Activated T-cell treated with anti-CD3 and anti-CD28 coated beads, Interleukin-2, amount 50 U/mL, for 1 hour (primary cell): ENCODE data around the gene TCAP.

Source experiments
- DNase-seq: peaks from one replicate; pipeline ENCODE4 v3.0.0-alpha.2; 2020

TCAP gene

DNA sequence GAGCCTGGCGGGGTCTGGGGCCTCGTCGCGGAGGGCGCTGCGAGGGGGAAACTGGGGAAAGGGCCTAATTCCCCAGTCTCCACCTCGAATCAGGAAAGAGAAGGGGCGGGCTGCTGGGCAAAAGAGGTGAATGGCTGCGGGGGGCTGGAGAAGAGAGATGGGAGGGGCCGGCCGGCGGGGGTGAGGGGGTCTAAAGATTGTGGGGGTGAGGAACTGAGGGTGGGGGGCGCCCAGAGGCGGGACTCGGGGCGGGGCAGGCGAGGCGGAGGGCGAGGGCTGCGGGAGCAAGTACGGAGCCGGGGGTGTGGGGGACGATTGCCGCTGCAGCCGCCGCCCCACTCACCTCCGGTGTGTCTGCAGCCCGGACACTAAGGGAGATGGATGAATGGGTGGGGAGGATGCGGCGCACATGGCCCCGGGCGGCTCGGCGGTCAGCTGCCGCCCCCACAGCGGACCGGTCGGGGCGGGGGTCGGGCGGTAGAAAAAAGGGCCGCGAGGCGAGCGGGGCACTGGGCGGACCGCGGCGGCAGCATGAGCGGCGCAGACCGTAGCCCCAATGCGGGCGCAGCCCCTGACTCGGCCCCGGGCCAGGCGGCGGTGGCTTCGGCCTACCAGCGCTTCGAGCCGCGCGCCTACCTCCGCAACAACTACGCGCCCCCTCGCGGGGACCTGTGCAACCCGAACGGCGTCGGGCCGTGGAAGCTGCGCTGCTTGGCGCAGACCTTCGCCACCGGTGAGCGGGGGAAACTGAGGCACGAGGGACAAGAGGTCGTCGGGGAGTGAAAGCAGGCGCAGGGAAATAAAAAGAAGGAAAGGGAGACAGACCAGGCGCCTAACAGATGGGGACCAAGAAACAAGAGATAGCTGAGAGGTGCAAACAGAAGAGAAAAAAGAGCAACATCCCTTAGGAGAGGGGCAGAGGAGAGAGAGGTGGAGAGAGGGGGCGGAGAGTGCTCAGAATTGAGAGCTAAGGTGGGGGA lies 3.1 kb downstream of the TCAP start, which contains the start of gene PNMT:
Gene PNMT (plus strand): TSS at position 509 of the 980 bp plus-strand sequence. CDS start 23 bp downstream, at position 532.
- peak; percentile 69 for DNase-seq

DNA sequence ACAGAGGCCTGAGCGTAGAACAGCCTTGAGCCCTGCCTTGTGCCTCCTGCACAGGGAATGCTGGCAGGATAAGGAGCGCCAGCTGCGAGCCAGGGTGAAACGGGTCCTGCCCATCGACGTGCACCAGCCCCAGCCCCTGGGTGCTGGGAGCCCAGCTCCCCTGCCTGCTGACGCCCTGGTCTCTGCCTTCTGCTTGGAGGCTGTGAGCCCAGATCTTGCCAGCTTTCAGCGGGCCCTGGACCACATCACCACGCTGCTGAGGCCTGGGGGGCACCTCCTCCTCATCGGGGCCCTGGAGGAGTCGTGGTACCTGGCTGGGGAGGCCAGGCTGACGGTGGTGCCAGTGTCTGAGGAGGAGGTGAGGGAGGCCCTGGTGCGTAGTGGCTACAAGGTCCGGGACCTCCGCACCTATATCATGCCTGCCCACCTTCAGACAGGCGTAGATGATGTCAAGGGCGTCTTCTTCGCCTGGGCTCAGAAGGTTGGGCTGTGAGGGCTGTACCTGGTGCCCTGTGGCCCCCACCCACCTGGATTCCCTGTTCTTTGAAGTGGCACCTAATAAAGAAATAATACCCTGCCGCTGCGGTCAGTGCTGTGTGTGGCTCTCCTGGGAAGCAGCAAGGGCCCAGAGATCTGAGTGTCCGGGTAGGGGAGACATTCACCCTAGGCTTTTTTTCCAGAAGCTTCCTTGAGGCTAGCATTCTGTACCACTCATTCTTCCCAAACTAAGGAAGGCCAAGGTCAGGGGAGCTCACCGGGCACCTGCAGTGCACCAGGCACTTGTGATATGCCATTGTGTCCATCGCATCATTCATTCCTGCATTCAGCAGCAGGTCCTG lies 5.0 kb downstream of the TCAP start:
- DNase-seq: no peak

DNA sequence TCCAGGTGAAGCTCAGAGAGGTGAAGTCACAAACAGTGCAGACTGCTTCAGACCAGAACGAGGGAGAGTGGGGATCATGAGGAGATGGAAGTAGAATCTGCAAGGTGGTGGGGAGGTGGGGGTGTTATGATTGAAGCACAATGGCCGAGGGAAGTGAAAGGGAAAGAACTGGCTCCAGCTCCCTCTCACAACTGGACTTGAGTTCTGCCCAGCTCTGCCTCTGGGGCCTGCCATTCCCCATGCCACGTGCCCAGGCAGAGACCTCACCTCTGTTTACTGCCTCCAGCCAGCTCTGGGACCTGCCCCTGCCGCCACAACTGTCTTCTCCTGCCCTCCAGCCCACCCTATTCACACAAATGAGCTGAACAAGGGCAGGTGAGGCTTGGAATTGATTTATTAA lies 5.6 kb downstream of the TCAP start:
- no peak for DNase-seq

DNA sequence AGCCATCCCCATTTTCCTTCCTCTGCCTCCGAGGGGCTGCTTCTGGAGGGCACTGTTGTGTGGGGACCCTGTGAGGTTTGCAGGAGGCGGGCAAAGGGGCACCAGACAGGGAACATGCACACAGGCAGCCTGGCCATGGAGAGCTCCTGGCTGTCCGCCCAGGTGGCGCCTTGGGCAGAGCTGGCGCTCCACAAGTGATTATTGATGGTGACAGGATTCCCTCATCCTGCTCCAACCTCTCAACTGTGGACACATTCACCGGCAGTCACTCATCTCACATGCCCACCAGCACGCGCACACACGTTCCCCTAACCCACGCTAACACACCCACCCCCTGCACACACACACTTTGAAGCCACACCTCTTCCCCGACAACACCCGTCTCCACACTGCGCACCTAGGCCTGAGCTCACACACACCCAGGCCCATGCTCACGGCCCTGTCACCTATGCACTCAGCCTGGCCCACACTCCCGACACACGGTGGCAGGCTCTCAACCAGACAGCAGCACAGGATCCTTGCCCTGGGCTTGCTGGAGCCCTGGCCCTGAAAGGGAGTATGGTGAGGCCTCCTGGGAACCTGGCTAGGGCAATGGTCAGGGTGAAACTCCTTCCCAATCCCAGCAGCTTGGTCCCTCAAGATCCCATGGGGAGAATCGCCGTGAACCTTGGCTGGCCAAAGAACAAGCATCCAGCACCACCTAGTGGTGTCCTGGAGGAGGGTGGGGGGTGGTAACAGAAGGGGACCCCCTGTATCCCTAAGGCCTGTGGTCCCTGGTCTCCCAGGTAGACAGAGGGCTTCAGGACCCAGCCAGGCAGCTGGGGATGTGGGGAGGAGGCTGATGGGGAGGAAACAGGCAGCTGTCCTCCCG lies 6.7 kb downstream of the TCAP start:
- no peak for DNase-seq

DNA sequence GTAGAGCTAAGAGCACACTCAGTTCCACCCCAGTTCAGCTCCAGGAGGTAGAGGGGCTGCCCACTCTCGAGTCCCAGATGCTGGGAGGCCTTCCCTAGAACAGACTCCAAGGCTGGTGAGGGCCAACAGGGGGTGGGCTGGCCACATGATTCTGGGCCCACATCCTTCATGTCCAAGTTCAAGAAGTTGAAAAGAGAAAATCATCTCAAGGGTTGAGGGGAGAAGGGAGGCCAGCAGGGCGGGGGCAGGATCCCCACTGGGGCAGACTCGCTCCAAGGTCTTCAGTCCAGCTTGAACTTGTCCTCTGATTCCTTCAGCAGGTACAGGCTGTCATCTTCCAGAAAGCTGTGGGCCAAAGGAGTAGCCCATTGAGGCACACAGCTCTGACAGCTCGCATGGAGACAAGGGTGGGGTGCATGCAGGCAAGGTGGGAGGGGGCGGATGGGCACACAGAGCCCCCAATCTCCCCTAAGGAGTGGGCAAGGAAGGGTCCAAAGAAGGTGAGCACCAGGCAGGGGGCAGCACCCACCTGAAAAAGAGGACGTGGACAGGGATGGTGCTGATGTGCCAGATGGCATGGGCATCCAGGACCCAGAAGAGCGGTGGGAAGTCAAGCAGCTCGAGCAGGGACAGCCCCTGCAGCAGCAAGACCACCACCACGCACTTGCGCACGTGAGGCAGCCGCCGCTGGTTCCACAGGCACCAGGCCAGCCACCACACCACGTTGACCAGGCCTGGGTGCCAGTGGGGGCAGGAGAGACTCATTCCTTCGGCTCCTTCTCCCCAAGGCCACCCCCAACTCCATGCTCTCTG lies 7.6 kb downstream of the TCAP start:
- no peak for DNase-seq

DNA sequence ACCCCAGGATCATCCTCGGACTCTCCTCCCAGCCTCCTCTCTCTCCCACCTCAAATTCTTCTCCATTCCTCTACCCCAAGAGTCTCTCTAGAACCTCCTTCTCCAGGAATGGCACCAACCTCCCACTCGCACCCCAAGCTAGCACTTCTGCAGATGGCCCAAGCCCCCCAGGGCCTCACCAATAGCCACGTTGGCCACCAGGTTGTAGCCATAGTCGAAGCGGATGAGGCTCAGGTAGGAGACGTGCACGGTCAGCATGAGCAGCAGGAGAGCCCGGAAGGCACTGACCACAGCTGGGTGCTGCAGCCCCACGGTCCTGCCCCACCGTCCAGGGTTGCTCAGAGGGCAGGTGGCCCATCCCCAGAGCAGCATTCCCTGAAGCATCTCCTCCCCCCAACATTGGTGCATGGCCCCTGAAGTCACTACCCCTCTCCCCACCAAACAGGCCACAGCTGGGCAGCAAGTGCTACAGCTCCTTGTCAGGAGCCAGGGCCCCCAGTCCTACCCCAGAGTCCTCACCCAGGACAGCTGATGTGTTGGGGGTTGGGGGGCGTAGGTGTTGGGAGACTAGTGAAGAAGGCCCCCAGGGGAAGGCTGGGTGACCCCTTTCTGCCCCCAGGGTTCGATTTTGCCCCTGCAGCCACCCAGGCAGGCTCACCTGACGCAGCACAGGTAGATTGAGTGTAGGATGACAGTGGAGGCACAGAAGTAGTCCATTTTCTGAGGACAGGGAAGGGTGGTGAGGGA lies 8.4 kb downstream of the TCAP start:
- DNase-seq: no peak

DNA sequence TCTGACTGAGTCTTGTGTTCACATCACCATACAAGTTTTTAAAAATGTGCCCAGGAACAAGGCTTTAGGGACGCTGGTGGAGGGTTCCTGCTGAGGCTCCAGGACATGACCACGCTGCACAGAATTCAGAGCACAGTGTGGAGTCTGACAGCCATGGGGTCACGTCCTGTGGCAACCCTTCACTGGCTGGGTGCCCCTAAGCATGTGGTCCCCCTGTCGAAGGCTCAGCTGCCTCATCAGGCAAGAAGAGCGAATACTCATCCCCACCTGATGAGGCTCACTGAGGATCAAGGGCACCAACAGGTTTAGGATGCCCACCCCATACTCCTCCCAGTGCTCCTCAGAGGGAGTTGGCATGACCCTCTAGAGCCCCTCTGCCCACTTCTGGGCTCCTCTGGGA lies 9.0 kb downstream of the TCAP start:
- DNase-seq: no peak

DNA sequence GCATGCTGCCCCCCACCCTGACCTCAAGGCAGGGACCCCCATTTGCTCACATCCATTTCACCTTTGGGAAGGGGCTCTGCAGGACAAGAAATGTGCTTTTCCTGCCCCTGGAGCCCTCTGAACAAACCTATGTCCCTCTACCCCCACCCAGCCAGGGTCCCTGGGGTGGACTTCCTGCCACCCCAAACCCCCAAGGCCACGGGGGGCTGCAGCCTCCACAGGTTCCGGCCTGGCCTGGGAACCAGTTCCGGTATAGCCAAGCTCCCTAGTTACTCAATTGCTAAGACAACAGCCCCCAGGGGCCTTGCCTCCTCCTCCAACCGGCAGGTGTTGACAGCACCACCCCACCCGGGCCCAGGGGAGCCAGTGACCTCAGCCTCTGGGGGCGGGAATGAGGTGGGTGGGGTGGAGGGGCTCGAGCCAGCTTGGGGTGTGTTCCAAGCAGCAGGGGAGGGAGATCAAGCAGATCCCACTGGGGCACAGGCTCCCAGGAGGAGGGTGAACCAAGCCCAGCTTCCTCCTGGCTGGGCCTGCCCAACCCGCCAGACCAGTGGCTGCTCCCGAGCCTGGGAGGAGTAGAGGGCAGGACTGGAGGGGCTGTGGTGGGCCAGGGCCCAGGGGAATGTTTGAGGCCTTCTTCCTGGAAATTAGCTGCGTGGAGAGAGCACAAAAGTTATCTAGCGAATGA lies 9.7 kb downstream of the TCAP start:
- no peak for DNase-seq

DNA sequence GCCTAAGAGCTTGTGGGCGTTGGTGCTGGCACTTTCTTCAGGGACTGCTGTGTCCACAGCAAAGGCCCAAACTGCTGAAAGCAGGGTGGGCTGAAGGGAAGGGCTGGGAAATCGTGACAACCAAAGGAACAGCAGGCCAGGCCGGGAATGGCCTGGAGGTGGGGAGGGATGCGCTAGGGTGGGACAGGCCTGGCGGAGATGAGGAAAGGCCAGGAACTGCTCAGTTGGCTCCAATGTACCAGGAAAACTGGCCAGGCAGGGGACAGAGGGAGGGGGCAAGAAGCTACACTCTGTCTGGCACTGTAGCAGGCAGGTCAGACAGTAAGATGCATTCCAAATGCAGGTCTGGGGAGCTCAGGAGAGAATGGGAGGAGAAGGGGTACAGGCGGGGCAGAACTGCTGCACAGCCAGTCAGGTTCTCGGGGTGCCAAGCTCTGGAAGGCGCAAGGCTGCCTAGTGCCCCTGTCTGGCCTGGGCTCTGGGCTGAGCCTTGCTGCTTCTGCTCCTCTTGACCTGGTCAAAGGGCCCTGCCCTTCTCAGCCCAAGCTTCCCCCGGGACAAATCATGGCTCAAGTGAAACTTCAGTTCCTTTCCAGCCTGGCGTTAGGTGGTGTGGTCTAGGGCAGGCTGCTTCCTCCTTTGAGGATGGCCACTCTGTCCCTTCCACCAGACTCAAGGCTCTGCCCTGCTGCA lies 10.4 kb downstream of the TCAP start:
- DNase-seq: no peak

DNA sequence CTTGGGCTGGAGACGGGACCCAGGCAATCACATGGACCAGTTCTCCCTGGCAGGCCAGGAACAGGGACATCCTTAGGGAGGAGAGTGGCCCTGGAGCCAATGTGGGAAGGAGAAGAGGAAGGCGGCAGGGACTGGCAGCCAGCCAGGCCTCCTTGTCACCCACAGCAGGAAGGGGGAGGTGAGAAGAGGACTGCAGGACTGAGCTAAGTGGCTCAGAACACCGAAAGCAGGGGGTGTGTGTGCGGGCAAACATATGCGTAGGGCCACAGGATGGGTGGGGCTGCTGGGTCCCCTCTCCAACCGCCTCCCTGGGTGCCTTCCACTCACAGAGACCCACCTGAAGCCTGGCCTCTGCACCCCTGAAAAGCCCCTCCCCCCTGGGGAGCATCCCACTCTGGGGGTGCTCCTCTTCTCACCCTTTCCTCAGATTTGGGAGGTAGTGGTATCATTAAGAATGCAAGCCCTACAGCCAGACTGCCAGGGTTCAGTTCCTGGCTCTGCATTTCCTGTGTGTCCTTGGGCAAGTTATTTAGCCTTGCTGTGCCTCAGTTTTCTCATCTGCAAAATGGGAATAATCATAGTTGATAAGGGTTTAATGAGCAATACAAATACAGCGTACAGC lies 11.2 kb downstream of the TCAP start:
- no peak for DNase-seq

DNA sequence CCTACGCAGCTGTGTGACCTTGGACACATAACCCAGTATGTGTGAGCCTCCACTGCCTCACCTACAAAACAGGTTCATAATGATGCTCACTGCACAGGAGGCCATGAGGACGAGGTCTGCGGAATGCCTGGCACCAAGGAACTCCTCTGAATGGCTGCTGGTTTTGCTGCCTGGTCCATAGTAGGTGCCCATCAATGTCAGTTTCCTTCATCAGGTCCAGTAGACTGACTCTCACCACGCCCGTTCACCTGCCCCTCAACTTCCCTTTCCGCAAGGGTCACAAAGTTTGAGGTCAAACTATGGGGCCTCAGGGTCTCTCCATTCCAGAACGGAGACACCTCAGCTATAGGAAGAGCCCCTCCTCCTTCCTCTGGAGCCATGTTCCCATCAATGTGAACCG lies 11.9 kb downstream of the TCAP start:
- no peak for DNase-seq

DNA sequence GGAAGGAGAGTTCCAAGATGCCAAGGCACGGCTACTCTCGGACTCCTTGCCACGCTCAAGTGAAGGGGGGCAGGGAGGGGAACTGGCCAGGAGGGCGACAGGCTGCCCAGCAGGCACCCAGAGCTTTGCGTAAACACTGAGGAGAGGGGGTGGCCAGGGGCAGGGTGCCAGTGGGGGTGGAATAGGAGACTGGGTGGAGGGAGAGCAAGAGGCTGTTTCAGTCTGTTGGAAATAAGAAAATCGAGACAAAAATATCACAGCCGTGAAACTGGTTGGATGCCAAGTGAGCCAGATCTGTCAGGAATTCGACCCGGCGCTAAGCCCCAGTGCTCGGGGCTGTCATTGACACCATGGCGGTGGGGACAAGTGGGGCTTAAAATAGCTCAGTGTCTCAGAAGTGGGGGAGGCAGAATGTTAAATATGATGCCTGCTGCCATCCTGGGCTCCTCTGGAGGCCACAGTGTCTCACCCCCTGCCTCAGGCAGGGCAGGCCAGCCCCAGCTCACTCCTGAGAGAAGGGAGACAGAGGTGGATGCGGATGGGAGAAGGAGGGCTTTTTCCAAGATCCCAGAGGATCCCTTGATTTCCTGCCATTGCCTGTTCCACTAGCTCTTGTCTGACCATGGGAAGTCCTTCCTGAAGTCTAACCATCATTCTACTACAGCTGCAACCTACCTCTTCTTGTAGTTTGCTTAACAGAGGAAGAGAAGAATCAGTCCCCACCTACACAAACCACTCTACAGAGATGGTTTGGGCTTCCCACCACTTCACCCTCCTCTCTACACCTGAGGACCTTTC lies 12.6 kb downstream of the TCAP start:
- DNase-seq: no peak

DNA sequence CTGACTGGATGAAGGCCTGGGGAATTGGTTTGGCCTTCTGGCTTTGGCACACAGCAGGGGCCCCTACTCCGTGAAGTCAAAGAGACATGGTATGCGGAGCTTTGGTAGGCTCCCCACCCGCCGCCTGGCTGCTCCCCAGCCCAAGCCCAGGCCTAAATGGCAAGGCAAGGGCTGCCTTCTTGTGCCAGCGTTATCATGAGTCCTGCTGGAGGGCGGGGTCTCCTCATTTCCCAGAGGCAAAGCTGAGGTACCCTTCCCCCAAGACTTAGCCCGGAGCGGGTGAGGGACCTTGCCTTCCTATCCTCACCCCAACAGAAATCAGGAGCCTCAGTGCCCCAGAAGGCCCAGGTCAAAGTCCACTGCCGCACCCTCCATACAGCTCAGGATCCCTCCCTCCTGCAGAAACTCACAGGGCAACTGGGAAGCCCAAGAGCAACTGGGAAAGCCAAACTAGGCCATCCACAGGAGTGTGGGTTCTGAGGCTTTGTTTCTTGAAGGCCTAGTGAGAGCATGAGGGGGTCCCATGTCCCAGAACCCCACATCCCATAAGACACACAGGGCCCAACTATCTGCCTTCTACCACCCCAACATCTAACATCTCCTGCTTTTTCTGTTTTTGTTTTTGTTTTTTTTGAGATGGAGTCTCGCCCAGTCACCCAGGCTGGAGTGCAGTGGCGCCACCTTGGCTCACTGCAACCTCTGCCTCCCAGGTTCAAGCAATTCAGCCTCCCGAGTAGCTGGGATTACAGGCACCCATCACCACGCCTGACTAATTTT lies 13.4 kb downstream of the TCAP start:
- no peak for DNase-seq

DNA sequence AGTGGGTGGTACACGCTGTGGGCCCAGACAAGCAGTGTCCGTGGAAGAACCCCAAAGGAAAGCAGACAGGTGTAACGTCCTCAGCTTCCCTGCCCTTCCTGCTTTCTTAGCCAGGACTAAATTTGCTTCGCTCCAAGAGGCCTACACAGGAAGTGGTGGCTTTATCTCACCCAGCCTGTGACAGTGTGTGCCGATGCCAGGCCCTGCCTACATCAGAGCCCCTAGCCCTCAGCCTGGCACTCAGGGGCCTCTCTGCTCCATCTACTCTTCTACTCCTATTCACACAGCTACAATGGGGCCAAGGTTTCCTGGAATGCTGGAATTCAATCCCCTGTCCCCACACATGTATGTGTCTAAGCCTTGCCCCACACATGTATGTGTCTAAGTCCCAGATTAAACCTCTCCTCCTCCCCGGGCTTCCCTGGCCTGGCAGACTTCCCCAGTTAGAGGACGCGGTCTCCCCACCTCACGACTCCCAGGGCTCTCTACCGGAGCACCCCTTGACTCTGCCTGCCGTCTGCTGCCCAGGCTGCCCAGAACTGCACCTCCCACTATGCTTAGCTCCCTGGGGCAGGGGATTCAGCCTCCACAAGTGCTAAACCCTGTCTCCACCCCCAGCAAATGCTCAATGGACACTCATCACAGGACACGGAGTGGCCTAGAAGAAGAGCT lies 14.5 kb downstream of the TCAP start:
- peak; percentile 46 for DNase-seq

DNA sequence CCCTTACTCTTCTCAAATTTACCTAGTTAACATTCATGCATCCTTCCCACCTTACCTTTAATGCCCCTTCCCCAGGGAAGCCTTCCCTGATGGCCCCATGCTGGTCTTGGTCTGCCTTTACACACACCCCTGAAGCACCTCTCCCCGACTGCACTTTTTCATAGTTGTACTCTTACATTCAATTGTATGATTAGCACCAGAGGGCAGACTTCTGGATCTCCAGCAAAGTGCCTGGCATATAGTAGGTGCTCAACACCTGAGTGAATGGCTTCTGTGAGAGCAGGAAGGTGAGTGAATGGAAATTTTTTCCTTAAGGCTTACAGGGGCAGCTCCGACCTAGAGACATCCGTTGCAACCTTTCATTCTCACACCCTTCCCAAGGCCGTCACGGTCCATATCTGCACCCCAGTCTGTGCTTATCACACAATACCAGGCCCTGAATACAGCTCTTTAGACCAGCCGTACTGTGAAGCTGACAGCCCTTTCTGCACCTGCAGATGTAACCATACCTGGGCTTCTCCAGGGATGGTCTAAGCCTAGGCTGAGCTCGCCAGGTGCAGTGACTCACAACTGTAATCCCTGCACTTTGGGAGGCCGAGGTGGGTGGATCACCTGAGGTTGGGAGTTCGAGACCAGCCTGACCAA lies 18.3 kb downstream of the TCAP start:
- DNase-seq: no peak

DNA sequence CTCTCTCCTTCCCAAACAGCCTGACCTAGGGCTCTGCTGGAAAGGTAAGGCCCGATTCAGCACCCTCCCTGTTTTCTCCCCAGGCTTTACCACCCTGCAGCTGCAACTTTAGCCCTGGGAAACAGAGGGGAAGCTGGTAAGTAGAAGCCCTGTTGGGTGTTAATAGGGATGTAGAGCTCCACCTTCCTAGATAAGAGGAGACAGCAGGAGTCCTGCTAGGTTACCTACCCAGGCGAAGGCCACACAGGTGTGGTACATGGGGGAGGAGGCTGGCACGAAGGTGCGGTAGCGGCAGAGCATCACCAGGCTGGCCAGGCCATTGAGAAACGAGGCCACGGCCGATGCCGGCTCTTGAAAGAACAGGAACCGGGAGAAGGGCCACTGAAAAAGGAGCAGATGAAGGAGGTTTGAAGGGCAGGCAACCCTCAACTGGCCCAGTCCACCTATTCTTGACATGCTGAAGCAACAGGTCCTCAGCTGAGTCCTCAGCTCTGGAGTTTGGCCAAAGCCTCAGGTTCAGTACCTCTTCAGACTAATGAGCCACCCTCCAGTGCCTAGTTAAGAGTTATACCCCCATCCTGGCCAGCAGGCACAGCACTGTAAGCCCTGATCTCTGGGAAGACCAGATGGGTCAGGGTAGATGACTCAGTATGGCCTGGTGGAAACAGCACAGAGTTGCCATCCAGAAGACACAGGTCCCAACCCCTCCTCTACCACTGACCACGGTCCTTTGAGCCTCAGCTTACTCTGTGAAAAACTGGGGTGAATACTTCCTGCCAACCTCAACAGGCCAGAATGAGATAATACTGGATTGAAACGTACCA lies 19.4 kb downstream of the TCAP start:
- DNase-seq: no peak
